Parathyroid adenoma (tissue), 2 donors: Measurements from ENCODE around the gene ARHGAP26.

ENCODE experiments used
- H2AFZ ChIP-seq: fragments of 300-600 bp; sonication (generic); one replicate; pipeline ENCODE4 v1.7.0; 2017; ENCODE audit warnings: antibody characterized with exemption, mild to moderate bottlenecking
- H3K27ac ChIP-seq: fragments of 300-600 bp; sonication (generic); one replicate; pipeline ENCODE4 v1.7.0; 2017
- H3K27me3 ChIP-seq: fragments of 300-600 bp; sonication (generic); one replicate; pipeline ENCODE4 v1.7.0; 2017; ENCODE audit warnings: low read length; ENCODE audit not compliant: control insufficient read depth, insufficient read depth
- H3K36me3 ChIP-seq: fragments of 300-600 bp; sonication (generic); one replicate; pipeline ENCODE4 v1.7.0; 2017; ENCODE audit warnings: low read length; ENCODE audit not compliant: control insufficient read depth, insufficient read depth
- H3K4me1 ChIP-seq: fragments of 300-600 bp; sonication (generic); one replicate; pipeline ENCODE4 v1.7.0; 2017; ENCODE audit warnings: control low read depth
- H3K4me2 ChIP-seq: fragments of 300-600 bp; sonication (generic); one replicate; pipeline ENCODE4 v1.7.0; 2017; ENCODE audit warnings: low read length
- H3K4me3 ChIP-seq: fragments of 300-600 bp; sonication (generic); one replicate; pipeline ENCODE4 v1.7.0; 2017; ENCODE audit warnings: low read depth, low read length
- H3K79me2 ChIP-seq: fragments of 300-600 bp; sonication (generic); one replicate; pipeline ENCODE4 v1.7.0; 2017; ENCODE audit warnings: control low read depth
- H3K9ac ChIP-seq: fragments of 300-600 bp; sonication (generic); one replicate; pipeline ENCODE4 v1.7.0; 2017; ENCODE audit warnings: mild to moderate bottlenecking
- H3K9me3 ChIP-seq: fragments of 300-600 bp; sonication (generic); one replicate; pipeline ENCODE4 v1.7.0; 2017; ENCODE audit warnings: low read length; ENCODE audit not compliant: control insufficient read depth
- TF ChIP-seq, protein P1 (sequence below): fragments of 300-600 bp; sonication (generic); IDR thresholded peaks from one replicate; pipeline ENCODE4 v1.7.0; 2017; ENCODE audit warnings: antibody characterized with exemption, mild to moderate bottlenecking
- donor health status: primary hyperparathyroidism.

Gene ARHGAP26

GRCh38 chr5:143071927-143072326, 301.8 kb downstream of the ARHGAP26 start:
- H3K4me2 ChIP-seq = no peak overlapping the region
- no peaks in the 10 kb centered on the region for H3K36me3 ChIP-seq
- no peaks in the 10 kb centered on the region for H3K27me3 ChIP-seq
- no peak overlapping the region for H2AFZ ChIP-seq
- H3K79me2 ChIP-seq = no peaks in the 10 kb centered on the region
- TF ChIP-seq, protein P1, sequence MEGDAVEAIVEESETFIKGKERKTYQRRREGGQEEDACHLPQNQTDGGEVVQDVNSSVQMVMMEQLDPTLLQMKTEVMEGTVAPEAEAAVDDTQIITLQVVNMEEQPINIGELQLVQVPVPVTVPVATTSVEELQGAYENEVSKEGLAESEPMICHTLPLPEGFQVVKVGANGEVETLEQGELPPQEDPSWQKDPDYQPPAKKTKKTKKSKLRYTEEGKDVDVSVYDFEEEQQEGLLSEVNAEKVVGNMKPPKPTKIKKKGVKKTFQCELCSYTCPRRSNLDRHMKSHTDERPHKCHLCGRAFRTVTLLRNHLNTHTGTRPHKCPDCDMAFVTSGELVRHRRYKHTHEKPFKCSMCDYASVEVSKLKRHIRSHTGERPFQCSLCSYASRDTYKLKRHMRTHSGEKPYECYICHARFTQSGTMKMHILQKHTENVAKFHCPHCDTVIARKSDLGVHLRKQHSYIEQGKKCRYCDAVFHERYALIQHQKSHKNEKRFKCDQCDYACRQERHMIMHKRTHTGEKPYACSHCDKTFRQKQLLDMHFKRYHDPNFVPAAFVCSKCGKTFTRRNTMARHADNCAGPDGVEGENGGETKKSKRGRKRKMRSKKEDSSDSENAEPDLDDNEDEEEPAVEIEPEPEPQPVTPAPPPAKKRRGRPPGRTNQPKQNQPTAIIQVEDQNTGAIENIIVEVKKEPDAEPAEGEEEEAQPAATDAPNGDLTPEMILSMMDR = no peak
- no peaks in the 10 kb centered on the region for H3K4me1 ChIP-seq
- no peaks in the 10 kb centered on the region for H3K9me3 ChIP-seq
- H3K27ac ChIP-seq = no peak overlapping the region
- no peak overlapping the region for H3K4me3 ChIP-seq
- H3K9ac ChIP-seq = no peak overlapping the region

DNA sequence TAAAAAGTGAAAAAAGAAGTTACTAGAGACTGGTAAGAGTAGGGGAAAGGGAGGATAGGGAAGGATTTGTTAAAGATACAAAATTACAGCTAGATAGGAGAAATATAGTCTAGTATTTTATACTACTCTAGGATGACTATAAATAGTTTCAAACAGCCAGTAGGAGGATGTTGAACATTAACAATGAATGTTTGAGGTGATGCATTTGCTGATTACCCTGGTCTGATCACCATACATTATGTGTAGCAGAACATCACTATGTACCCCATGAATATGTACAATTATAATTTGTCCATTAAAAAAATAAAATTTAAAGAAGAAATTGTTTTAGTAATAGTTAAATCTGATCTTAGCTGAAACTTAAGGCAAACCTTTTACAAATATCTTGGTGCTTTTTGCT, 302.6 kb downstream of the ARHGAP26 start:
- Histone ChIP-seq H2AFZ (no peak overlapping the region), H3K4me3 (no peak overlapping the region), H3K9ac (no peak overlapping the region), H3K9me3 (no peaks in the 10 kb centered on the region), H3K36me3 (no peaks in the 10 kb centered on the region), H3K79me2 (no peaks in the 10 kb centered on the region), H3K27me3 (no peaks in the 10 kb centered on the region), H3K4me2 (no peak overlapping the region), H3K27ac (no peak overlapping the region), H3K4me1 (no peaks in the 10 kb centered on the region)
- TF ChIP-seq, protein P1 = no peak

GRCh38 chr5:143073766-143074165, 303.6 kb downstream of the ARHGAP26 start:
- TF ChIP-seq, protein P1 = no peak
- Histone ChIP-seq H3K79me2 (no peaks in the 10 kb centered on the region), H3K27ac (no peak overlapping the region), H3K4me3 (no peak overlapping the region), H3K9me3 (no peaks in the 10 kb centered on the region), H3K27me3 (no peaks in the 10 kb centered on the region), H3K9ac (no peak overlapping the region), H3K4me1 (no peaks in the 10 kb centered on the region), H3K36me3 (no peaks in the 10 kb centered on the region), H3K4me2 (no peak overlapping the region), H2AFZ (no peak overlapping the region)

- Histone ChIP-seq H3K27me3 (no peaks in the 10 kb centered on the region), H3K9ac (no peak overlapping the region), H2AFZ (no peak overlapping the region), H3K9me3 (no peaks in the 10 kb centered on the region), H3K4me1 (no peaks in the 10 kb centered on the region), H3K79me2 (no peaks in the 10 kb centered on the region), H3K4me2 (no peak overlapping the region), H3K4me3 (no peak overlapping the region), H3K36me3 (no peaks in the 10 kb centered on the region), H3K27ac (no peak overlapping the region)
- TF ChIP-seq, protein P1 = no peak
These were observed 304.3 kb downstream of the ARHGAP26 start for GRCh38 chr5:143074414-143074996.

- TF ChIP-seq, protein P1 = no peak
- no peaks in the 10 kb centered on the region for H3K27me3 ChIP-seq
- H2AFZ ChIP-seq = no peak overlapping the region
- no peaks in the 10 kb centered on the region for H3K36me3 ChIP-seq
- no peak overlapping the region for H3K4me3 ChIP-seq
- H3K9me3 ChIP-seq = no peaks in the 10 kb centered on the region
- H3K27ac ChIP-seq = no peak overlapping the region
- H3K9ac ChIP-seq = no peak overlapping the region
- H3K79me2 ChIP-seq = no peaks in the 10 kb centered on the region
- H3K4me2 ChIP-seq = no peak overlapping the region
- H3K4me1 ChIP-seq = no peaks in the 10 kb centered on the region
These were observed 306.2 kb downstream of the ARHGAP26 start for GRCh38 chr5:143076377-143076776.
